Panc1 (cell line): ENCODE measurements around the gene ZNF451.

Source experiments
- CTCF ChIP-seq: fragments of 450-650 bp; IDR thresholded peaks from 2 replicates; pipeline ENCODE4 v1.5.1; 2017; ENCODE audit warnings: mild to moderate bottlenecking
- POLR2AphosphoS5 ChIP-seq: IDR thresholded peaks from 2 replicates; pipeline ENCODE4 v1.6.1; 2012; ENCODE audit warnings: mild to moderate bottlenecking, low read depth, low read length, moderate library complexity
- SIN3A ChIP-seq: IDR thresholded peaks from 2 replicates; pipeline ENCODE4 v1.6.1; 2012; ENCODE audit warnings: low read depth, mild to moderate bottlenecking, low read length, moderate library complexity, borderline replicate concordance; ENCODE audit not compliant: insufficient read depth
- TF ChIP-seq, protein P1 (sequence below), 2 experiments: IDR thresholded peaks; 2 replicates each; pipeline ENCODE4 v1.6.1; 2011 to 2012; ENCODE audit warnings: low read depth in 2 of 2, control low read depth in 1 of 2, low read length in 1 of 2, mild to moderate bottlenecking in 1 of 2, moderate library complexity in 1 of 2; ENCODE audit not compliant: insufficient read depth in 1 of 2

- TF ChIP-seq POLR2AphosphoS5: no peak
- TF ChIP-seq CTCF: no peak
- TF ChIP-seq, protein P1, sequence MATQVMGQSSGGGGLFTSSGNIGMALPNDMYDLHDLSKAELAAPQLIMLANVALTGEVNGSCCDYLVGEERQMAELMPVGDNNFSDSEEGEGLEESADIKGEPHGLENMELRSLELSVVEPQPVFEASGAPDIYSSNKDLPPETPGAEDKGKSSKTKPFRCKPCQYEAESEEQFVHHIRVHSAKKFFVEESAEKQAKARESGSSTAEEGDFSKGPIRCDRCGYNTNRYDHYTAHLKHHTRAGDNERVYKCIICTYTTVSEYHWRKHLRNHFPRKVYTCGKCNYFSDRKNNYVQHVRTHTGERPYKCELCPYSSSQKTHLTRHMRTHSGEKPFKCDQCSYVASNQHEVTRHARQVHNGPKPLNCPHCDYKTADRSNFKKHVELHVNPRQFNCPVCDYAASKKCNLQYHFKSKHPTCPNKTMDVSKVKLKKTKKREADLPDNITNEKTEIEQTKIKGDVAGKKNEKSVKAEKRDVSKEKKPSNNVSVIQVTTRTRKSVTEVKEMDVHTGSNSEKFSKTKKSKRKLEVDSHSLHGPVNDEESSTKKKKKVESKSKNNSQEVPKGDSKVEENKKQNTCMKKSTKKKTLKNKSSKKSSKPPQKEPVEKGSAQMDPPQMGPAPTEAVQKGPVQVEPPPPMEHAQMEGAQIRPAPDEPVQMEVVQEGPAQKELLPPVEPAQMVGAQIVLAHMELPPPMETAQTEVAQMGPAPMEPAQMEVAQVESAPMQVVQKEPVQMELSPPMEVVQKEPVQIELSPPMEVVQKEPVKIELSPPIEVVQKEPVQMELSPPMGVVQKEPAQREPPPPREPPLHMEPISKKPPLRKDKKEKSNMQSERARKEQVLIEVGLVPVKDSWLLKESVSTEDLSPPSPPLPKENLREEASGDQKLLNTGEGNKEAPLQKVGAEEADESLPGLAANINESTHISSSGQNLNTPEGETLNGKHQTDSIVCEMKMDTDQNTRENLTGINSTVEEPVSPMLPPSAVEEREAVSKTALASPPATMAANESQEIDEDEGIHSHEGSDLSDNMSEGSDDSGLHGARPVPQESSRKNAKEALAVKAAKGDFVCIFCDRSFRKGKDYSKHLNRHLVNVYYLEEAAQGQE (IDR thresholded peaks at IDR 0.05; ENCODE audit: insufficient read depth in 1 of 2, low read depth in 2 of 2, low read length in 1 of 2): no peak
- TF ChIP-seq SIN3A: no peak
These were observed 13.0 kb downstream of the ZNF451 start for GRCh38 chr6:57102976-57103375.
